Epithelial cell of proximal tubule (primary cell): ENCODE results near the gene FAM171A1. TPM values are rescaled to one million over a fixed set of nuclear protein-coding genes. Genes with fewer than 3 reads are reported as not detected.
"Not testable (repeated sequence)": the region's sequence is repeated elsewhere in the genome, so short reads cannot be mapped to it uniquely, and the experiment has no call there.

Experiments
- DNase-seq: peaks from one replicate; pipeline ENCODE4 v3.0.0-alpha.2; 2011; ENCODE audit warnings: low read depth
- H3K4me3 ChIP-seq: 2 replicates; pipeline ENCODE4 v1.5.1; 2011; ENCODE audit warnings: low read depth, mild to moderate bottlenecking, low read length
- total RNA-seq: library from RNA; depleted of rRNA; stranded (reverse); fragments of >200 nt; gene quantifications from 2 replicates; pipeline ENCODE4 v1.2.3, GENCODE V29; 2015
- TF ChIP-seq, protein P1 (sequence below): conservative IDR thresholded peaks from 2 replicates; pipeline ENCODE4 v1.5.1; 2012; ENCODE audit warnings: low read depth, mild to moderate bottlenecking, low read length

FAM171A1 gene
- total RNA-seq, 1 donor from 2014 or later = 20.2 TPM

DNA sequence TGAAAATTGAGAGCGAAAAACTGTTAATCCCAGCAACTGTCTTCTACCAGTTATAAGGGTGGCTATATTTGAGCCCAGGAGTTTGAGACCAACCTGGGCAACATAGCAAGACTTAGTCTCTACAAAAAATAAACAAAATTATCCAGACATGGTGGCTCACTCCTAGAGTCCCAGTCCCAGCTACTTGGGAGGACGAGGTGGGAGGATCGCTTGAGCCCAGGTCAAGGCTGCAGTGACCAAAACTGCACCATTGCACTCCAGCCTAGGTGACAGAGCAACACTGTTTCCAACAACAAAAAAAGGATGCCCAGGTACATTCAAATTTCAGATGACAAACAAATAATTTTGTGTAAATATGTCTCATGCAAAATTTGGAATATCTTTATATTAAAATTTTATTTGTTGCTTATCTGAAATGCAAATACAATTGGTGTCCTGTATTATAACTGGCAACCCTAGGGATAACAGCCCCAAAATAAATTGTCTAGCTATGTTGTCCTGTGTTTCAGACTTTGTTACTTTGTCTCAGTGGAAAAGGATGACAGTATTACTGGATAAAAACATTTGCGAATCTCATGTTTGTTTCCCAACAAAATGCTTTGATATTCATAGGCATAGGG lies 26.7 kb downstream of the FAM171A1 start:
- no peak overlapping the region for H3K4me3 ChIP-seq
- no peak for DNase-seq
- TF ChIP-seq, protein P1, sequence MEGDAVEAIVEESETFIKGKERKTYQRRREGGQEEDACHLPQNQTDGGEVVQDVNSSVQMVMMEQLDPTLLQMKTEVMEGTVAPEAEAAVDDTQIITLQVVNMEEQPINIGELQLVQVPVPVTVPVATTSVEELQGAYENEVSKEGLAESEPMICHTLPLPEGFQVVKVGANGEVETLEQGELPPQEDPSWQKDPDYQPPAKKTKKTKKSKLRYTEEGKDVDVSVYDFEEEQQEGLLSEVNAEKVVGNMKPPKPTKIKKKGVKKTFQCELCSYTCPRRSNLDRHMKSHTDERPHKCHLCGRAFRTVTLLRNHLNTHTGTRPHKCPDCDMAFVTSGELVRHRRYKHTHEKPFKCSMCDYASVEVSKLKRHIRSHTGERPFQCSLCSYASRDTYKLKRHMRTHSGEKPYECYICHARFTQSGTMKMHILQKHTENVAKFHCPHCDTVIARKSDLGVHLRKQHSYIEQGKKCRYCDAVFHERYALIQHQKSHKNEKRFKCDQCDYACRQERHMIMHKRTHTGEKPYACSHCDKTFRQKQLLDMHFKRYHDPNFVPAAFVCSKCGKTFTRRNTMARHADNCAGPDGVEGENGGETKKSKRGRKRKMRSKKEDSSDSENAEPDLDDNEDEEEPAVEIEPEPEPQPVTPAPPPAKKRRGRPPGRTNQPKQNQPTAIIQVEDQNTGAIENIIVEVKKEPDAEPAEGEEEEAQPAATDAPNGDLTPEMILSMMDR = no peak

DNA sequence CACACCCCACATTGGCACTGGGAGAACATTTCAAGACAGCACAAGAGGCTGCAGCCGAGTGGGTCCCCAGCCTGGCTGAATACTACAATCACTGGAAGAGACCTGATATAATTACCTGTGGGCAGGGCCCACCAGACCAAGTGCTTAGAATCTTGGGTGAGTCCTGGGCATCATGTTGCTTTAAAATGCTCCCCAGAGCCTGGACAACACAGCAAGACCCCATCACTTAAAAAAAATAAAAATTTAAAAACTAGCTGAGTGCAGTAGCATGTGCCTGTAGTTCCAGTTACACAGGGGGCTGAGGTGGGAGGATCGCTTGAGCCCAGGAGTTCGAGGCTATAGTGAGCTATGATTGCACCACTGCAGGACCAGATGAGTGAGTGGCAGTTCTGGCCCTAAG lies 28.1 kb downstream of the FAM171A1 start:
- TF ChIP-seq, protein P1 = no peak
- DNase-seq = no peak

DNA sequence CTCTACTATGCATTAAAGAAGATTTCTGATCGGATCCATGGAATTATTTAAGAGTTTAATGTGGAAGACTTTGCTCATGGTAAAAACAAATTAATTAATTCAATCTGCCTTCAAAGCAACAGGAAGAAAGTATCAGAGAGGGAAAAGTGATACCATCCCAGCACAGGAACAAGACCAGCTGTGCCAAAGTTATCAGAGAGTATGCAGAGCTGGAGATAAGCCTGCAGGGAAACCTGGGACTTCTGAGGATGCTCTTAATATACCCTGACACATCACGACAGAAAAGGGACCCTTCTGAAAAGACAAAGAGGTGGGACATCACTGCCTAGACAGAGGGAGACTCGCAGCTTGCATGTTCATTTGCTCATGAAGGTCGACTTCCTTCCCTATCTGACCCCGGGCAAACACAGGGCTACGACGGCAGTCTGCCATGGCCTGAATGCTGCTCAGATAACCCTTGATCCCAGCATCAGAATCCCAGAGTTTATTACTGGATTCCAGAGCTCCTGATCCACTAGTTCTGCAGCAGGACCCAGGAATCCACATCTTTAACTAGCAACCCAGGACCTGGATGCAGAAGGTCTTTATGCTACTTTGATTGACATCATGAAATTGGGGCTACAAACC lies 29.5 kb downstream of the FAM171A1 start:
- DNase-seq = no peak
- TF ChIP-seq, protein P1 = no peak
- no peak overlapping the region for H3K4me3 ChIP-seq

More for the DNA sequence above, 28.1 kb downstream of the FAM171A1 start:
- H3K4me3 ChIP-seq = no peak overlapping the region

DNA sequence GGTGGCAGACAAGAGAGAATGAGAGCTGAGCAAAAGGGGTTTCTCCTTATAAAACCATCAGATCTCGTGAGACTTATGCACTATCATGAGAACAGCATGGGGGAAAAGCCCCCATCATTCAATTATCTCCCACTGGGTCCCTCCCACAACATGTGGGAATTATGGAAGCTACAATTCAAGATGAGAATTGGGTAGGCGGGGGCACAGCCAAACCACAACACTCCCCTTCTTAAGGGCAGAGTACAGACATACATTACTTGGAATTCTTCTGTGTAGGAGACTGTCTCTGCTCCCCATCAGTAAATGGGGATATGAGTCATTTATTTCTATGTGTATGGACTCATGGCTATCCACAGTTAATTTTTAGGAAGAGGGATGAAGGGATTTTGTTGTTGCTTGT lies 31.2 kb downstream of the FAM171A1 start:
- TF ChIP-seq, protein P1 = no peak
- DNase-seq = no peak
- H3K4me3 ChIP-seq = no peak overlapping the region

DNA sequence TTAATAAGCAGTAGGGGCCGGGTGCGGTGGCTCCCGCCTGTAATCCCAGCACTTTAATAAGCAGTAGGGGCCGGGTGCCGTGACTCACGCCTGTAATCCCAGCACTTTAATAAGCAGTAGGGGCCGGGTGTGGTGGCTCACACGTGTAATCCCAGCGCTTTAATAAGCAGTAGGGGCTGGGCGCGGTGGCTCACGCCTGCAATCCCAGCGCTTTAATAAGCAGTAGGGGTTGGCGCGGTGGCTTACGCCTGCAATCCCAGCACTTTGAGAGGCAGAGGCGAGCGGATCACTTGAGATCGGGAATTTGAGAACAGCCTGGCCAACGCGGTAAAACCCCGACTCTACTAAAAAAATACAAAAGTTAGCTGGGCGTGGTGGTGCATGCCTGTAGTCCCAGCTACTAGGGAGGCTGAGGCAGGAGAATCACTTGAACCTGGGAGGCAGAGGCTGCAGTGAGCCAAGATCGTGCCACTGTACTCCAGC lies 33.6 kb downstream of the FAM171A1 start:
- not testable (repeated sequence) for H3K4me3 ChIP-seq, DNase-seq

DNA sequence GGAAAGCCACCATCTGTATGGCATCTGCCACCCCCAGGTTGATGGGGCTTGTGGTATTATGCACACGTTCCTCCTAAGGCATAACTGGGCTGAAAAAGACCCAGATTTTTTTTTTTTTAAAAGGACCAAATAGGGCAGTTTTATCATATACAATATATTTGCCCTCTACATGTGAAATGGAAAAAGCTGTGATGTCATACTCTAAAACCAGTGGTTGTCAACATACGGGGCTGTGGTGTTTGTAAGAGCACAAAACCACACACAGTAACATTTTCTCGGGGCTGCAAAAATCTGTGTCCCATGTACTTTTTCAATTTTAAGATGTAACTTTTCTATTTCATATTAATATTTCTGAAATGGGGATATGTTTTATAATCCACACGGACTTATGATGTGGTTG lies 34.9 kb downstream of the FAM171A1 start:
- no peak overlapping the region for H3K4me3 ChIP-seq
- no peak for DNase-seq
- TF ChIP-seq, protein P1 = no peak

DNA sequence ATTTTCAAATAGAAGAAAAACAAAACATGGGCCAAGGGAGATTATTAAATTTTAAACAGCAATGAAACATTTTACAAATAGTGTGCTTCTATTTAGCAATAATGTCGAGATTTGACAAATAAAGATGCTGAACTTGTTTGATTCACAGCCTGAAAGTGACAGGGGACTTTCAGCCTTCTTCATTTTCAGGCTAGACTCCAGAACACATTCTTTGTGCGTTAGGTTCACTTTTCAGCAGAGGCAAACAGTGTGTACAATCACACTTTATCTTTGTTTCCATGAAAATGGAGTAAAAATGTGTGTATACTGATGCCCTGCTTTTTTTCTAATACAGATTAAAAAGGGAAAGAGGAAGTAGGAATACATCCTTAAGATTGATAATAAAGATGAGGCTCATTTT lies 35.6 kb downstream of the FAM171A1 start:
- no peak for DNase-seq
- TF ChIP-seq, protein P1 = no peak
- H3K4me3 ChIP-seq = no peak overlapping the region
